Cardiac fibroblast (primary cell): Measurements from ENCODE around the gene RBMS2.
A peak's percentile ranks its signal among the peaks of the same experiment; 100 is the strongest.

Source experiments
- DNase-seq, 2 donors: peaks; one replicate each; pipeline versions ENCODE4 v3.0.0 to v3.0.0-alpha.2; 2010; ENCODE audit warnings: low read depth in 2 of 2
- H3K4me3 ChIP-seq, 2 donors: replicated peaks in 1 of 2; 1 replicate in 1 of 2; 2 replicates in 1 of 2; pipeline ENCODE4 v1.5.1; 2011; ENCODE audit warnings: low read depth in 2 of 2, low read length in 2 of 2, mild to moderate bottlenecking in 2 of 2, moderate library complexity in 1 of 2
- CTCF ChIP-seq: IDR thresholded peaks from one replicate; pipeline ENCODE4 v1.5.1; 2011; ENCODE audit warnings: low read depth, mild to moderate bottlenecking, low read length, inconsistent platforms

RBMS2 gene

GRCh38 chr12:56604355-56604754 lies 82.7 kb downstream of the RBMS2 start:
- no peak overlapping the region for H3K4me3 ChIP-seq
- TF ChIP-seq CTCF = no peak
- no peak for DNase-seq

DNA sequence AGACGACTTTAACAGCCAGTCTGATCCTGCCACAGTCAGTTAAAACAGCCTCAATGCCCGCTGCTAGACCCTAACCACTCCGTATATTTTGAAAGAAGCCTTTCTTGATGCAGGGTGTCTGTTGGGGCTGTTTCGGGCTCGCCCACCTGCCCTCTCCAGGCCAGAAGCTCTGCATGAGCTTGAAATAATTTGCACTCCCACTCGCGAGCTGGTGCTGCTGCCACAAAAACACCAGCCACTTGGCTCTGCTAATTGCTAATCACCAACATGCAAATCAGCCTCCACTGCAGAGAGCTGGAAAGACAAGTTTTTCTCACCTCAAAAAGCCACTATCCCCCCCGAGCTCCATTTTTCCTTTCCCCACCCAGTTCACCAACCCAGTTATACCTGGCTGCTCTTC lies 93.0 kb downstream of the RBMS2 start:
- no peak overlapping the region for H3K4me3 ChIP-seq
- TF ChIP-seq CTCF = no peak
- no peak for DNase-seq

GRCh38 chr12:56616244-56616643 lies 94.6 kb downstream of the RBMS2 start:
- DNase-seq = no peak
- TF ChIP-seq CTCF = no peak

GRCh38 chr12:56616925-56617324 lies 95.3 kb downstream of the RBMS2 start:
- no peak for DNase-seq
- H3K4me3 ChIP-seq = no peak overlapping the region
- no peak for TF ChIP-seq CTCF

More at GRCh38 chr12:56616244-56616643, 94.6 kb downstream of the RBMS2 start:
- no peak overlapping the region for H3K4me3 ChIP-seq

- TF ChIP-seq CTCF = no peak
- H3K4me3 ChIP-seq = no peak overlapping the region
- DNase-seq = no peak
These were observed 100.9 kb downstream of the RBMS2 start for GRCh38 chr12:56622535-56622934.

GRCh38 chr12:56626701-56627100 lies 105.1 kb downstream of the RBMS2 start:
- H3K4me3 ChIP-seq = no peak overlapping the region
- no peak for TF ChIP-seq CTCF
- DNase-seq = no peak

DNA sequence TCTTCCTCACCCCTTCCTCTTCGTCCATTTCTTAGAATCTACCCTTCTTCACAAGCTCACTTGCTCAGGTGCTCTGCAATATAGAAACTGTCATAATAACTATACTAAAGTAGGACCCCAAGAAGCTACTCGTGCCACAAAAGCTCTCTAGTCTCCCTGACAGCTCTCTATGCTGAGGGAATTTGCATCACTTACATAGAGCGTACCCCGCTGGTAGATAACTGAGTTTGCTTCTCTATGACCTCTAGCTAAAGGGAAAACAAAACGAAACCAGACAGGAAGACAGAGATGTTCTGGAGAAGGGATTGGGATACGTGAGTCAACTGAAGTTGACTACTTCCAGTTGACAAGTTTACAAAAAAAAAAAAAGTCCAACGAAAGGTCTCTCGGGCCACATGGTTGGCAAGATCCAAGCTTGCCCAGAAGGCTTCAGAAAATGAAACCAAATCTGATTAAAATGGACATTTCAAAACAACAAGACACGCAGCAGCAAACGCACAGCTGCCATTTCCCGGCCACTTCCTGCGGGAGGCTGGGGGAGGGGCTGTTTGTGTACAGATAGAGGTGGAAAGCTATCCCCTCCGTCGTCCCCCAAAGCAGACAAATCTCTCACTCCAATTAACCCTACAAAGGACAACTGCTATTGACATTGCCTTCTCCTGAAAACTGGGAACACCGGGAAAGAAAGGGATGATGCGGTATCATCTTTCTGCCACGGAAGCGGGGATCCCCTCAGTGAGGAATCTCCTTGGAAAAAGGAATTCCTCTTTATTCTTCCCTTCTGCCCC lies 107.2 kb downstream of the RBMS2 start:
- peak overlapping the region; percentile 95 to 99 for H3K4me3 ChIP-seq
- peak; percentile 72 to 78 for DNase-seq
- no peak for TF ChIP-seq CTCF
